ENCODE data around the gene SAMHD1.
"Not testable (repeated sequence)": the region's sequence is repeated elsewhere in the genome, so short reads cannot be mapped to it uniquely, and the experiment has no call there.

Gene SAMHD1

DNA sequence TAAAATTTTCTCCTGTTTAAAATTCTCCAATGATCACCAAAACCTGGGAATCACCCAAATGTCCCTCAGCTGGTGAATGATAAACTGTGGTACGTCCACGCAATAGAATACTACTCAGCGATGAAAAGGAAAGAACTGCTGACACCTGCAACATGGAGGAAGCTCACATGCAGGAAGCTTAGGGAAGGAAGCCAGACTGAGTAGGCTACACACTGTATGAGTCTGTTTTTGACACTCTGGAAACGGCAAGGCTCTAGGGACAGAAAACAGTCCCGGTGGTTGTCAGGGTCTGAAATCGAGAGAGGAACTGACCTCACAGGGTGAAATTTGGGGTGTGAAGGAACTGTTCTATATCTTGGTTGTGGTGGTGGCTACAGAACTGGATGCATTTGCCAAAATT lies 100.7 kb downstream of the SAMHD1 start:
- no peak for DNase-seq

- DNase-seq, result no peak
Observed at GRCh38 chr20:36849333-36850065, 102.0 kb downstream of the SAMHD1 start.

GRCh38 chr20:36848677-36849076 lies 102.8 kb downstream of the SAMHD1 start:
- no peak for DNase-seq

GRCh38 chr20:36848078-36848660 lies 103.3 kb downstream of the SAMHD1 start:
- DNase-seq, result no peak

- DNase-seq, result no peak
Observed at GRCh38 chr20:36847710-36848040, 103.8 kb downstream of the SAMHD1 start.

DNA sequence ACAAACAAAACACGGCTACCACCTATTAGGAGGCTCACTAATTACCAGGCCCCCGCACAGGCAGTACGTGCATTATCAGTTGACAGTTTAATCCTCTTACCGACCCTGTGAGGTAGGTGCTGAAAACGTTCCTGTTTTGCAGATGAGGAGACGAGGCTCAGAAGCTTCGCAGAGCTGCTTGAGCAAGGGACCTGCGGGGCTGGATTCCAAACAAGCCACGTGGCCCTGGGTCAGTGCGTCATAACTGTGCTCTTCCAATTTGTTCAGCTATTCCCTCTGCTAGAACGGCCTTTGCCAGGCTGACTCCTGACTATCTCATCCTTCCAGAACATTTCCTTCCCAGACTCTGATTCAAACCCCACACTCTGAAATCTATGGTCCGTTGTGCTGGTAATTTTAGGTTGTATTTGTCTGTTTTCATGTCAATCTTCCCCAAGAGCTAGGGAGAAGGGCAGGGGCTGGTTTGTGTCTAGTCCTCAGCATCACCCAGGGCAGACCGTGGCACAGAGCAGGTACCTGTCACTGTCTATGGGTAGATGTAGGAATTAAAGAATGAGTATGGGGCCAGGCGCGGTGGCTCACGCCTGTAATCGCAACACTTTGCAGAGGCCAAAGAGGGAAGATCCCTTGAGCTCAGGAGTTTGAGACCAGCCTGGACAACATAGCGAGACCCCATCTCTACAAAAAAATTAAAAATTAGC lies 104.3 kb downstream of the SAMHD1 start:
- no peak for DNase-seq

- DNase-seq, result no peak
Observed at GRCh38 chr20:36845288-36845971, 106.1 kb downstream of the SAMHD1 start.

DNA sequence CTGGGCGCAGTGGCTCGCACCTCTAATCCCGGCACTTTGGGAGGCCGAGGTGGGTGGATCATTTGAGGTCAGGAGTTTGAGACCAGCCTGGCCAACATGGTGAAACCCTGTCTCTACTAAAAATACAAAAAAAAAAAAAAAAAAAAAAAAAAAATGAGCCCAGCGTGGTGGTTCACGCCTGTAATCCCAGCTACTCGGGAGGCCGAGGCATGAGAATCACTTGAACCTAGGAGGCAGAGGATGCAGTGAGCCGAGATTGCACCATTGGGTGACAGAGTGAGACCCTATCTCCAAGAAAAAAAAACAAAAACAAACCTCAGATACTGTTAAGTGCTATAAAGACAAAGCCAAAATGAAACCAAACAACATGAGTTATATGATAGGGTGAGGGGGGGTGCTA lies 110.5 kb downstream of the SAMHD1 start:
- not testable (repeated sequence) for DNase-seq

Data from CD4-positive, alpha-beta T cell treated with Interleukin-12 subunit alpha and Interleukin-12 subunit beta, for 1 hour (primary cell).